ENCODE measurements around the gene DLGAP4. TPM values are rescaled to one million over a fixed set of nuclear protein-coding genes. Genes with fewer than 3 reads are reported as not detected.

Gene DLGAP4
- total and polyA plus RNA-seq, 7 experiments from 2014 or later, result 15.0 to 40.2 (median 35.3) TPM

DNA sequence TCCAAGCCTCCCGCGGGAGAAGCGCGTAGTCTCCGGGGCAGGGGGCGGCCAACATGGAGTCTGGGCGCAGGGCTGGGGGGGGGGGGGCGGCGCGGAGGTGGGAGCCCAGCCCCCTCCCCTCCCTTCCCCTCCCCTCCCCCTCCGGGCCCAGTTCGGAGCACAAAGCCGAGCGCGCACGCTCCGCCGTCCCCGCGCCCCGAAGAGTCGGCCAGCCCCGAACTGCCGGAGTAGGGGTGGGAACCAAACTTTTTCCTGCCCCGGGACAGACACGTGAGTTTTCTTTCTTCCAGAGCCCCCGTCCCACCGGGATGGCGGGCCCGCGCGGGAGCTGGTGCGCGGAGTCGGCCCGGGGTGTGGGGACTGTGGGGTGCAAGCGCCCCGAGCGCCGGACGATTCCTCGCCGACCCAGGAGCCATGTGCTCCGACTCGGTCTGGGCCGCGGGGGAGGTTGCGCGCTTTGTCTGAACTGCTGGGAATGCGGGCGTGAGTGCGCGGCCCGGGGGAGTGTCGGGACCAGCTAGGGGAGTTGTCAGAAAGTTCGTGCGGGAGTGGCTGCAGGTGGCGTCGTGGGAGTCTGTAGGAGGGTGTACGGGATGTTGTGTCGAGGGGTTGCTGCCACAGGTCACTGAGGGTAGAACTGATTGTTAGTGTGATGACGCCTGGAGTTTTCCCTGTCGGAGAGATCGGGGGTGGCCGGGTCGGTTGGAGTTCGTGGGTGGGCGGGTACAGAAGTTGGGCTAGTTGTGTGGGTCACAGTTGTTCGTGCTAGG, 268.4 kb downstream of the DLGAP4 start:
- DNase-seq (peak; percentile 34 to 68 (median 61)), ATAC-seq (peak; percentile 9)
- Mint-ChIP-seq H3K9me3 (peaks cover 0 to 6% (median 0%) of the 10 kb centered on the region in 11 donors), H3K4me1 (peaks cover 27 to 50% (median 40%) of the 10 kb centered on the region in 7 donors), H3K4me3 (peak overlapping the region; percentile 88 to 97 (median 90)), H3K27me3 (no peaks in the 10 kb centered on the region), H3K27ac (peak overlapping the region; percentile 80 to 99 (median 95)), H3K36me3 (peaks cover 0 to 17% (median 0%) of the 10 kb centered on the region in 5 donors)
- Histone ChIP-seq H3K9me3 (ENCODE audit: control insufficient read depth in 2 of 3, low read length in 3 of 3) (no peaks in the 10 kb centered on the region), H3K4me1 (ENCODE audit: control insufficient read depth in 2 of 2, insufficient read depth in 2 of 2, low read length in 2 of 2) (peaks cover 13 to 34% of the 10 kb centered on the region in 2 donors), H3K4me3 (ENCODE audit: low read length) (peak overlapping the region; percentile 70), H3K27ac (ENCODE audit: low read depth, low read length) (peak overlapping the region; percentile 100), H3K36me3 (ENCODE audit: control insufficient read depth in 2 of 3, insufficient read depth in 3 of 3, low read length in 3 of 3) (peaks cover 0 to 17% (median 0%) of the 10 kb centered on the region in 3 experiments), H3K27me3 (ENCODE audit: control insufficient read depth in 2 of 2, insufficient read depth in 2 of 2, low read length in 2 of 2) (no peaks in the 10 kb centered on the region)
- ChIA-PET CTCF (interaction anchor here (0.7 to 3.2 kb wide), 5 partner anchors 14 to 30 kb away, joined by 3 to 24 read pairs (median 4); partner anchors contain the start of gene RAB5IF), POLR2A (interaction anchor here (0.6 to 9.3 kb wide), 7 partner anchors 9 to 617 kb away, joined by 3 to 123 read pairs (median 7); partner anchors contain the start of gene RAB5IF)
- intact Hi-C loops (cut with micrococcal nuclease), result loop anchor here (1.0 to 10.0 kb wide), 3 partner anchors 8 to 1480 kb away; partner anchors contain the start of gene TRPC4AP (in 1 of the 2)

DNA sequence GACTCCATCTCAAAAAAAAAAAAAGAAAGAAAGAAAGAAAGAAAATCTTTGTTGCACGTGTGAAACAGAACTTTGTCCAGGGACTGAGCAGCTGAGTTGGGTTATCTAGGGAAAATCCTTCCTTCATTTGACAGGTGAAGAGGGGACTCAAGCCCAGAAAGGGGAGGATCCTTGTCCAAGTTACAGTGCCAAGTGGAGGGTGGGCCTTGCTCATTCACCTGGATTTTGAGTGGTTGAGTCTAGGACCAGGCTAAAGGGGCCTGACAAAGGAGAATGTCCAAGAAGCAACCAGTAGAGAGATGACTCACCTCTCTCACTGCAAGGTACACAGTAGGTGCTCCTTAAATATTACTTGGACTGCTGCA, 269.9 kb downstream of the DLGAP4 start:
- ATAC-seq (no peak), DNase-seq (no peak)
- Mint-ChIP-seq H3K27me3 (no peaks in the 10 kb centered on the region), H3K4me3 (peak overlapping the region; percentile 88 to 97 (median 90)), H3K27ac (peak overlapping the region; percentile 80 to 99 (median 95)), H3K36me3 (peaks cover 4 to 24% (median 8%) of the 10 kb centered on the region in 5 donors), H3K4me1 (peaks cover 30 to 58% (median 43%) of the 10 kb centered on the region in 7 donors), H3K9me3 (peaks cover 0 to 6% (median 0%) of the 10 kb centered on the region in 11 donors)
- no peaks in the 10 kb centered on the region for H3K27me3 ChIP-seq (ENCODE audit: control insufficient read depth in 2 of 2, insufficient read depth in 2 of 2, low read length in 2 of 2)
- ChIA-PET POLR2A (interaction anchor here (1.0 to 7.4 kb wide), 3 partner anchors 19 to 70 kb away, joined by 4 to 123 read pairs (median 13); partner anchors contain the start of genes RAB5IF and SLA2), CTCF (interaction anchor here (0.6 to 3.2 kb wide), 5 partner anchors 16 to 240 kb away, joined by 3 to 24 read pairs (median 4); partner anchors contain the start of gene RAB5IF)
- H3K9me3 ChIP-seq (ENCODE audit: control insufficient read depth in 2 of 3, low read length in 3 of 3), result no peaks in the 10 kb centered on the region
- no peak overlapping the region for H3K27ac ChIP-seq (ENCODE audit: low read depth, low read length)
- H3K36me3 ChIP-seq (ENCODE audit: control insufficient read depth in 2 of 3, insufficient read depth in 3 of 3, low read length in 3 of 3), result peaks cover 6 to 31% (median 9%) of the 10 kb centered on the region in 3 experiments
- intact Hi-C loops (cut with micrococcal nuclease), result loop anchor here in 1 of 2 donors (10.0 kb wide), 1 partner anchor 1481 kb away; the partner anchor contains the start of gene TRPC4AP
- no peak overlapping the region for H3K4me3 ChIP-seq (ENCODE audit: low read length)
- H3K4me1 ChIP-seq (ENCODE audit: control insufficient read depth in 2 of 2, insufficient read depth in 2 of 2, low read length in 2 of 2), result peaks cover 13 to 34% of the 10 kb centered on the region in 2 donors

Other genes with a start within 250 kb of the DLGAP4 start
- gene EPB41L1, start 151.6 kb upstream of the DLGAP4 start, total RNA-seq, result under 1 TPM in 4 of 5 experiments, not detected in 1; 0.05 to 0.81 (median 0.74) TPM
- gene EPB41L1, start 151.6 kb upstream of the DLGAP4 start, polyA plus RNA-seq, result under 1 TPM in 1 of 2 donors, not detected in 1; 0.08 TPM
- gene AAR2, start 69.9 kb upstream of the DLGAP4 start, total RNA-seq, result 10 to 100 TPM; 18.2 to 25.9 (median 23.7) TPM
- gene AAR2, start 69.9 kb upstream of the DLGAP4 start, polyA plus RNA-seq, result 10 to 100 TPM; 46.0 to 55.8 TPM
- gene MYL9, start 235.2 kb downstream of the DLGAP4 start, total RNA-seq, result 1 to 10 TPM in 1 of 5 experiments, under 1 TPM in 2, not detected in 2; 0.29 to 2.4 (median 0.29) TPM
- gene MYL9, start 235.2 kb downstream of the DLGAP4 start, polyA plus RNA-seq, result not detected

All from naive thymus-derived CD4-positive, alpha-beta T cell (primary cell).